ENCODE measurements around the gene CYLD. TPM values are rescaled to one million over a fixed set of nuclear protein-coding genes. Genes with fewer than 3 reads are reported as not detected.

The CYLD gene
- total and polyA plus RNA-seq, 2 of the 4 experiments (the other 2 are of a cell fraction), result 16.2 to 37.3 TPM

- BruUV-seq (replicated peaks), result no TSS peak
- intact Hi-C loops (cut with micrococcal nuclease) (no loop called here), in situ Hi-C loops (cut with MboI; ENCODE audit: low sequenced_read_pairs) (no loop called here), dilution Hi-C loops (cut with HindIII; ENCODE audit: low sequenced_read_pairs, unreplicated experiment) (no loop called here)
- Histone ChIP-seq H2BK5ac (ENCODE audit: low read depth, low read length, poor library complexity, severe bottlenecking) (no peak overlapping the region), H2BK15ac (ENCODE audit: low read depth, low read length) (no peak overlapping the region), H4K8ac (ENCODE audit: low read depth in 2 of 2, low read length in 2 of 2) (no peak overlapping the region), H3K9me3 (ENCODE audit: control insufficient read depth, insufficient read depth, low read length) (no peaks in the 10 kb centered on the region), H2AFZ (replicated peaks; ENCODE audit: low read length, poor library complexity) (no peak overlapping the region), H3K9ac (ENCODE audit: low read depth, low read length) (no peak overlapping the region), H3K56ac (ENCODE audit: extremely low read depth, insufficient read depth, low read length) (no peak overlapping the region), H3K9me1 (ENCODE audit: insufficient read depth, low read length) (no peaks in the 10 kb centered on the region), H3K27ac (ENCODE audit: insufficient read depth, low read length) (no peak overlapping the region), H4K91ac (ENCODE audit: insufficient read depth, low read depth, low read length) (no peak overlapping the region), H2AK9ac (replicated peaks; ENCODE audit: low read depth, low read length, poor library complexity) (no peak overlapping the region), H2AK5ac (ENCODE audit: low read depth, low read length) (no peak overlapping the region), H3K27me3 (ENCODE audit: control insufficient read depth, insufficient read depth, low read length) (no peaks in the 10 kb centered on the region; the same call in none of the 2 replicates), H3K18ac (ENCODE audit: low read depth, low read length) (no peak overlapping the region), H3K79me1 (ENCODE audit: low read depth in 1 of 2, low read length in 2 of 2) (no peaks in the 10 kb centered on the region), H3K4me3 (ENCODE audit: insufficient read depth, low read depth, low read length) (no peak overlapping the region), H3K23ac (ENCODE audit: low read depth, low read length) (no peak overlapping the region), H3K4me1 (ENCODE audit: control insufficient read depth, insufficient read depth, low read length) (no peaks in the 10 kb centered on the region), H4K20me1 (ENCODE audit: insufficient read depth, low read length) (no peaks in the 10 kb centered on the region), H3K36me3 (ENCODE audit: control insufficient read depth, insufficient read depth, low read length) (no peaks in the 10 kb centered on the region), H3K4ac (ENCODE audit: low read depth, low read length) (no peak overlapping the region), H2BK120ac (ENCODE audit: low read depth, low read length) (no peak overlapping the region), H2BK20ac (ENCODE audit: low read depth, low read length) (no peak overlapping the region), H4K5ac (ENCODE audit: low read depth, low read length) (no peak overlapping the region), H3K4me2 (ENCODE audit: low read depth, low read length) (no peak overlapping the region), H3K14ac (replicated peaks; ENCODE audit: low read depth, low read length) (no peak overlapping the region)
- DNase-seq, result no peak
- no peak for ATAC-seq (ENCODE audit: low read depth)
- TF ChIP-seq SMC3 (IDR thresholded peaks at IDR 0.05; ENCODE audit: low read depth, low read length), result no peak
- no peak for TF ChIP-seq RAD21 (IDR thresholded peaks at IDR 0.05; ENCODE audit: low read length)
- TF ChIP-seq CHD1 (IDR thresholded peaks at IDR 0.05; ENCODE audit: low read depth, low read length), result no peak
- no peak for TF ChIP-seq BHLHE40 (IDR thresholded peaks at IDR 0.05; ENCODE audit: low read depth, low read length)
- TF ChIP-seq RCOR1 (IDR thresholded peaks at IDR 0.05; ENCODE audit: insufficient replicate concordance, low read length), result no peak
- no peak for TF ChIP-seq MAFK (IDR thresholded peaks at IDR 0.05; ENCODE audit: low read depth, low read length)
- no peak for TF ChIP-seq NFE2L2 (IDR thresholded peaks at IDR 0.05; ENCODE audit: low read depth, low read length)
- no peak for TF ChIP-seq MAZ (IDR thresholded peaks at IDR 0.05; ENCODE audit: borderline replicate concordance, low read depth, low read length)
- no peak for TF ChIP-seq MXI1 (IDR thresholded peaks at IDR 0.05; ENCODE audit: borderline replicate concordance, low read depth, low read length)
- TF ChIP-seq CEBPB (IDR thresholded peaks at IDR 0.05; ENCODE audit: low read depth, low read length), result no peak
- no peak for TF ChIP-seq ELK1 (IDR thresholded peaks at IDR 0.05; ENCODE audit: borderline replicate concordance, low read depth, low read length)
- no peak for TF ChIP-seq USF2 (IDR thresholded peaks at IDR 0.05; ENCODE audit: low read depth, low read length)
- TF ChIP-seq FOS (IDR thresholded peaks at IDR 0.05; ENCODE audit: low read depth, low read length), result no peak
- TF ChIP-seq POLR2A (IDR thresholded peaks at IDR 0.05; ENCODE audit: low read depth, low read length), result no peak
- TF ChIP-seq CTCF (conservative IDR thresholded peaks at IDR 0.05; ENCODE audit: low read depth, low read length), result no peak
- TF ChIP-seq RFX5 (IDR thresholded peaks at IDR 0.05; ENCODE audit: low read depth, low read length), result no peak
- CTCF ChIA-PET, result no interaction called here
- 70% methylated on average over 2 of the region's 5 CpGs; no CpG with 5 or more reads in 1 of the 2 experiments for WGBS, 2 experiments (ENCODE audit: extremely low coverage in 2 of 2, insufficient read length in 1 of 2)
- POLR2A ChIA-PET (ENCODE audit: unreplicated experiment), result no interaction called here
Observed at GRCh38 chr16:50709980-50710379, 31.9 kb upstream of the CYLD start.

Data from IMR-90 (cell line).